Muscle layer of colon (tissue), 2 donors: ENCODE results near the gene RPS15.

Source experiments
- H3K27ac ChIP-seq: one replicate; pipeline ENCODE4 v1.7.0; 2013; ENCODE audit warnings: low read depth, mild to moderate bottlenecking, low read length, moderate library complexity
- H3K27me3 ChIP-seq, 2 donors: one replicate each; pipeline ENCODE4 v1.7.0; 2013; ENCODE audit warnings: low read length in 2 of 2, mild to moderate bottlenecking in 2 of 2; ENCODE audit not compliant: insufficient read depth in 2 of 2, control insufficient read depth in 1 of 2
- H3K36me3 ChIP-seq: one replicate; pipeline ENCODE4 v1.7.0; 2013; ENCODE audit warnings: mild to moderate bottlenecking, low read length; ENCODE audit not compliant: insufficient read depth
- H3K4me1 ChIP-seq: one replicate; pipeline ENCODE4 v1.7.0; 2013; ENCODE audit warnings: mild to moderate bottlenecking, low read length; ENCODE audit not compliant: insufficient read depth
- H3K4me3 ChIP-seq, 2 donors: one replicate each; pipeline ENCODE4 v1.7.0; 2013; ENCODE audit warnings: low read length in 2 of 2, low read depth in 1 of 2, mild to moderate bottlenecking in 1 of 2, moderate library complexity in 1 of 2
- H3K9ac ChIP-seq: one replicate; pipeline ENCODE4 v1.7.0; 2013; ENCODE audit warnings: low read length
- H3K9me3 ChIP-seq: one replicate; pipeline ENCODE4 v1.7.0; 2013; ENCODE audit warnings: mild to moderate bottlenecking, low read length
- donor health status: abdominal sarcoma.
- donor health status: Adenocarcinoma of cecum.

The RPS15 gene

DNA sequence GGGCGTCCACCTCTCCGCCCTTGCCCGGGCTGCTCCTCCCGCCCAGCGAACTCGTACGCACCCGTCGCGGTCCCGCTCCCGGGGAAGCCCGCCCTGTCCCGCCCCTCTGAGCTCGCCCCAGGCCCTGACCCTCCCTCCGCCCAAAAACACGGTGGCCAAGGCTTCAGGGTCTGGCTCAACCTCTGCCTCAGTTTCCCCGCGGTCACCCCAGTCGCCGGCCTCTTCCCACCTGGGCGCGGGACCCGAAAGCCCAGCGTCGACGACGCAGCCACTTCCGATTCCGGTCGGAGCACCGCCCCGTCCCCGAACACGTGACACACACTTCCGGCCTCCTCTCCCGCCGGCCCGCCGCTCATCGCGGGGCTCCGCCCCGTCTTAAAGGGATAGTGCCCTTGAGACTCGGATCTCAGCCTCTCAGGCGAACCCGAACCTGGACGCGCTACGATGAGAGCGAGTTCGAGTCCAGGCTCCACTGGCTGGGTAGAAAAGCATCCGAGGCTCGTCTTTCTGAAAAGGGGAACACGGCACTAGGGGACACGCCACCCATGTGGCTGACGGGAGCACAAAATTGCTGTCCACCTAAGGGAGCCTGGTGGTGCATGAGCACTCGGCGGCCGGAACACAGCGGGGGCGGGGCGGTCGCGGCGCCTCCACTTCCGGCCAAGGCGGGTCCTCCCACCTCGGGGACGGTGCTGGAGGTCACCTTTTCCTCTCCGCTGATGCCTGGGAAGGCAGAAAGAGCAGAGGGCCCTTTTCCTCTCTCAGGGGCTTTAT, 40.9 kb downstream of the RPS15 start, which contains the start of gene C19orf25:
C19orf25 (minus strand) TSS at position 282 of the 774 bp plus-strand sequence. CDS start 312 bp downstream, outside the sequence.
- Histone ChIP-seq H3K4me3 (peak within 1 kb of the TSS; percentile 60 to 66), H3K27ac (peak within 1 kb of the TSS; percentile 73), H3K27me3 (peaks cover 0 to 3% of the 10 kb centered on the region in 2 donors), H3K9ac (peak within 1 kb of the TSS; percentile 21), H3K4me1 (peaks cover 5% of the 10 kb centered on the region), H3K36me3 (peaks cover 5% of the 10 kb centered on the region), H3K9me3 (no peaks in the 10 kb centered on the region)

DNA sequence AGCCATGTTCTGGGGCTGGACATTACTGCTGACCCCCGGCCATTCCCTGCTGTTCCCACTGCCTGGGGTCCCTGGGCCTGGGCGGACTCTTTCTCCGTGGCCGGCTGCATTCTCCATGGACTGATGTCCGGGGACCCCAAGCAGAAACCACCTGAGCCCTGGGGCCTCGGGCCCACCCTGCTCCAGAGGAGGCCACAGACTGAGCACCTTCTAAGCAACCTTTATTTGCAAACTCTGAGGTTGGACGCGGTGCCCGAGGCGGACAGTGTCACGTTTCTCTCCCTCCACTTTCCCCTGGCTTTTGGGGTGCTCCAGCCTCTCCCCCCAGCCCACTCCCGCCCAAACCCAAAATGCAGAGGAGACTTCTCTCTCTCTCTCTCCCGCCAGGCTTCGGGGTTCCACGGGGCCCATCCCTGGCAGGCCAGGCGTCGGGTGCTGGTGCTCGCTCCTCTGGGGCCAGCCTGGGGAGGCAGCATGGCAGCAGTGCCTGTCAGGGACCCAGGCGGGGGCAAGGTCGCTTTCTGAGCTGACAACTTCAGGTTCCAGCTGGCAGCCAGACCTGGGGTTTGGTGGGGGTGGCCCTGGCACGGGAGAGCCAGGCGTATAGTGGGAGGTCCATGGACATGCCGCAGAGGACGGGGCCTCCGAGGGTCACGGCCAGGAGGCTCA, 43.2 kb downstream of the RPS15 start:
- H3K9ac ChIP-seq: no peak overlapping the region
- H3K27ac ChIP-seq: no peak overlapping the region
- H3K27me3 ChIP-seq: no peaks in the 10 kb centered on the region
- peaks cover 5% of the 10 kb centered on the region for H3K4me1 ChIP-seq
- H3K4me3 ChIP-seq: no peak overlapping the region
- no peaks in the 10 kb centered on the region for H3K9me3 ChIP-seq
- no peaks in the 10 kb centered on the region for H3K36me3 ChIP-seq

DNA sequence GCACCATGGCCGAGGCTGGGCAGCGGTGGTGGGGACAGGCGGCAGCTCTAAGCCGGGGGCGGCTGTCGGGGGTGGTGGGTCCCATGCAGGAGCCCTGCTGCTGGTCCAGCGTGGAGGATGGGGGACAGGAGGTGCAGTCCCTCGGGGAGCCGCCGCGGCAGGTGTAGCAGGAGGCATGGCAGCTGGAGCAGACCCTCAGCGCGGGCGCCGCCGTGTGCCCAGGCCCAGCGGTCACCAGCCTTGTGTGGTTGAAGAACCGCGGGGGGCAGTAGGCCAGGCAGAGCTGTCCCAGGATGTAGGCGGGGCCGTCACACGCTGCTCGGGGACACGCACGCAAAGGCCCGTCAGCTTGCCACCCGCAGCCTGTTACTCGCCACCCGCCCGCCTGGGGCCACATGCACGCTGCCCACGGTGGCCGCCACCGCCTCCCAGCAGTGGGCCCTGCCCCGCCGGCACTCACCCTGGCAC, 43.7 kb downstream of the RPS15 start:
- H3K27ac ChIP-seq: no peak overlapping the region
- H3K4me3 ChIP-seq: no peak overlapping the region
- H3K27me3 ChIP-seq: no peaks in the 10 kb centered on the region
- no peaks in the 10 kb centered on the region for H3K36me3 ChIP-seq
- no peaks in the 10 kb centered on the region for H3K9me3 ChIP-seq
- H3K4me1 ChIP-seq: peaks cover 5% of the 10 kb centered on the region
- no peak overlapping the region for H3K9ac ChIP-seq

DNA sequence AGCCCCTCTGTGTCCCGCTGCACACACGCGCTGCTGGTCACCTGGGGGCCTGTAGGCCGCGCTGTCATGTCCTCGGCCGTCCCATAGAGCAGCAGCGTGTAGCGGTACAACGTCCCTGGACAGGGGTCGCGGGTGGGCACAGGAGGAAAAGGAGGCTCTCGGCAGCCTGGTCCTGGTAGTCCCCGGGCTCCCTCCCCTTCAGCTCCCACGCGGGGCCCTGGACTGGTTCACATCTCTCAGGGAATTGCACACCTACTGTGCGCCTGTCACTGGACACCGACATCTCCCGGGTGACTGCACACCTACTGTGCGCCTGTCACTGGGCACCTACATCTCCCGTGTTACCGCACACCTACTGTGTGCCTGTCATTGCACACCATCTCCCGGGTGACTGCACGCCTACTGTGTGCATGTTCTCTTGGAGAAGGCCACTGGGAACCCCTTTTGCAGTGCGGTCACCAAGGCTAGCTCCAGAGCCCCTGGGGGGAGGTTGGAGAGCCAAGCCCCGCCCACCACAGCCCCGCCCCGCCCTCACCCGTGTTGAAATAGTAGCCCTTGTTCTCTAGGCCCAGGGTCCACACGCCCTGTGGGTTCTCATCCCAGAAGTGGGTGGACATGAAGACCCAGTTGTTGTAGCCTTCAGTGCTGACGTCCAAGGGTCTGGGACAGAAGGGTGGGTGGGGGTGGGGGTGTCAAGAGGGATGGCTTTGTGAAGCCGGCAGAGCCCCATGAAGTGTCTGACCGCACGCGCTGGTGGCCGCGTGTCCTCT, 44.4 kb downstream of the RPS15 start:
- Histone ChIP-seq H3K9me3 (no peaks in the 10 kb centered on the region), H3K4me1 (peaks cover 5% of the 10 kb centered on the region), H3K36me3 (no peaks in the 10 kb centered on the region), H3K4me3 (no peak overlapping the region), H3K27ac (no peak overlapping the region), H3K9ac (no peak overlapping the region), H3K27me3 (no peaks in the 10 kb centered on the region)

DNA sequence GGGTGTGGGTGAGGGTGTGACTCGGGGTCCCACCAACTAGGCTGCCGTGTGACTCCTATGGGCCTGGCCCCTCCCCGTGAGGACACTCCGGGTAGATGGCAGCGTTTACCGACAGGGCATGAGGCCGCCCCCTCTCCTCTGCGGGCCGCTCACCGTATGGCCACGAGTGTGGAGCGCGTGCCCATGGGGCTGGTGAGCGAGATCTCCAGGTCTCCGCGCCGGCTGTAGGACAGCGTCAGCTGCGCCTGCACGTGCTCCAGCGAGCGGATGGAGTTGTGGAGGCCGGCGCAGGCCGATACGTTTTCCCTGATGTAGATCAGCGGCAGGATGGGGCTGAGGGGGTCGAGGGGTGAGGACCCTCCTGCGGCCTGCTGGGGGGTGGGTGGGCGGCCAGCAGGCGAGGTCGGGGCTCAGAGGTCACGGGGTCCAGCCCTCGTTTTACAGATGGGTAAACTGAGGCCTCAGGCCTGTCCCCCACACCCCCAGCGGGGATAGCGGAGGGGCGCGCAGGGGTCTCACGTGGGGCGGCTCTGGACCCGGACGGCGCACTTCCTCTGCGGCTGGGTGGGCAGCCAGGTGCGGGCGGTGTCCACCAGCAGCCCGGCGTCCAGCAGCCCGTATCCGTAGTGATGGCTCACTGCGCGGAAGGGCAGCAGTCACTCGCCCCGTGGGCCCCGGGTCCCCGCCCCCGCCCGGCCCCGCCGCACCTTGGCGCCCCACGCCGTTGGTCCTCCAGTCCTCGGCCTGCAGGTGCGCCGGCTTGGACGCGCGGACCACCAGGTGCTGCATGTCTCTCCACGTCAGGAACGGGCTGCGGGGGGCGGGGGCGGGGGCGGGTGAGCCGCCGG, 45.2 kb downstream of the RPS15 start:
- H3K9me3 ChIP-seq: no peaks in the 10 kb centered on the region
- H3K4me1 ChIP-seq: peaks cover 1% of the 10 kb centered on the region
- no peaks in the 10 kb centered on the region for H3K36me3 ChIP-seq
- H3K27me3 ChIP-seq: no peaks in the 10 kb centered on the region
- H3K27ac ChIP-seq: no peak overlapping the region
- no peak overlapping the region for H3K9ac ChIP-seq
- no peak overlapping the region for H3K4me3 ChIP-seq

DNA sequence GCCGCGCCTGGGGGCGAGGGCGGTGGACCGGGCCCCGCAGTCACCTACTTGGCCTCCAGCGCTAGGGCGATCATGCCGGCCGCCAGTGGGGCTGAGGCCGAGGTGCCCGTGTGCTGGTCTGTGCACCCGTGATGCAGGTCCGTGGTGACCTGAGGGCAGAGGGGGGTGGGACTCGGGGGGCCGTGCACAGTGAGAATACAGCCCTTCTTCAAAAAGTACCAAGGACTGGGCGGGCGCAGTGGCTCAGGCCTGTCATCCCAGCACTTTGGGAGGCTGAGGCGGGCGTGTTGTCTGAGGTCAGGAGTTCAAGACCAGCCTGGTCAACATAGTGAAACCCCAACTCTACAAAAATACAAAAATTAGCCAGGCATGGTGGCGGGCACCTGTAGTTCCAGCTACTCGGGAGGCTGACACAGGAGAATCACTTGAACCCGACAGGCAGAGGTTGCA, 45.8 kb downstream of the RPS15 start:
- Histone ChIP-seq H3K27ac (no peak overlapping the region), H3K4me3 (no peak overlapping the region), H3K4me1 (no peaks in the 10 kb centered on the region), H3K36me3 (no peaks in the 10 kb centered on the region), H3K27me3 (no peaks in the 10 kb centered on the region), H3K9ac (no peak overlapping the region), H3K9me3 (no peaks in the 10 kb centered on the region)

DNA sequence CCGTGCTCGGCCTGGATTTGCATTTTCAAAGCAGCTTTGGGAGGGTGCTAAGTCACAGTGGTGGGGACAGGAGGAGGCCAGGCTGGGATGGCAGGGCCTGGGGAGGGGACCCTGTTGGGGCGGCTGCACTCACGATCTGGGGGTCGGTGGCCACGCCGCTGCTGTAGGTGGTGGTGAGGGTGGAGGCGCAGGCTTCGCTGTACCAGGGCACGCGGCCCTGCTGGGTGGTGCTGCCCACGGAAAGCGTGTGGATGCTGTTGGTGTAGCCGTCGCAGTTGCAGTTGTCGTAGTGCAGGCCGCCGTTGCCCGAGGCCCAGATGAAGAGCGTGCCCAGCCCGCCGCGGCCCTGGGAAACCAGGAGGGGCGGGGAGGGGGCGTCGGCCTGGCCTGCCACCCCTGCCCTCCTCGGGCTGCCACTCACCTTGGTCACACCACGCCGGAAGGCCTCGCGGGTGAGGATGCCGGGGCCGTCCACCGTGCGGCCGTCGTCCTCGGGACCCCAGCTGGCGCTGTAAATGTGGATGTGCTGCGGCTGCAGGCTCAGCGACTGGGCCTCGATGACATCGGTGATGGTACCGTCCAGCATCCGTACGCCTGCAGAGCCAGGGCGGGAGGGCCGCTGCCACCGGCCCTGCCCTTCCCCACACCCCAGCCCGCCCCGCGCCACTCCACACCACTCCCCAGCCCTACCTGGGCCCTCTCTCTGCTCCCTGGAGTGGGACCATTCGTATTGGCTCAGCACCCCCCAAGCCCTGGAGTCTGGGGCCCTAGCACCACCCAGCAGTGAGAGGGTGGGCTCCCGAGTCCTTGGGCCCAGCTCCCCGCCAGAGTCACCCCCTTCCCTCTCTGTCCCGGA, 48.8 kb downstream of the RPS15 start:
- H3K4me3 ChIP-seq: no peak overlapping the region
- H3K36me3 ChIP-seq: no peaks in the 10 kb centered on the region
- peaks cover 0 to 7% of the 10 kb centered on the region in 2 donors for H3K27me3 ChIP-seq
- H3K9ac ChIP-seq: no peak overlapping the region
- H3K4me1 ChIP-seq: peaks cover 6% of the 10 kb centered on the region
- H3K27ac ChIP-seq: no peak overlapping the region
- no peaks in the 10 kb centered on the region for H3K9me3 ChIP-seq

DNA sequence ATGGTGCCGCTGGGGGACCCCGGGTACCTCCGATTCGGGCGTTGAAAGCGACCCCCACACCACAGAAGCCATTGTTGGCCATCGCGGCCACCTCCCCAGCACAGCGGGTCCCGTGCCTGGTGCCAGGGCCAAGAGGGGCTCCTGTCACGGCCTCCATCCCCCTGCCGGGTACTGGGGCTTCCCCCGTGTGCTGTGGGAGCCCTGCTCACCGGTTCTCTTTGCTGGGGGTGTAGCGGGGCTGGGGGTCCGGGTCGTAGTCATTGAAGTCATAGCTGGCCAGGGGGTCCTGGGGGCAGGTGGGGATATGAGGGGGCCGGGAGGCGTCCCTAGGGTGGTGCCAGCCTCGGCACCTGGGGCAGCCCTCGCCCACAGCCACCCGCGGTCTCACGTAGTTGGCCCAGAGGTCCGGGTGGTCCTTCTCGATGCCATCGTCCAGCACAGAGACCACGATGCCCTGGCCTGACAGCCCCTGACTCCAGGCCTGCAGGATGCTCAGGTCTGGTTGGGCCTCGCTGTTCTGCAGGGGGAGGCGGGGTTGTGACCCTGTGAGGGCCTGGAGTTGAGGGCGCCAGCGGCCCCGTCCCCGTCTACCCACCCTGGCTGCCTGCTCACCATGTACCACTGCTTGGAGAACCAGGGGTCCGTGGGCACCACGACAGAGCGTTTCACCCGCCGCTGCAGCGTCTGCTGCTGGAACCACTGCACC, 49.5 kb downstream of the RPS15 start:
- Histone ChIP-seq H3K9me3 (no peaks in the 10 kb centered on the region), H3K36me3 (no peaks in the 10 kb centered on the region), H3K27ac (no peak overlapping the region), H3K4me1 (peaks cover 6% of the 10 kb centered on the region), H3K27me3 (peaks cover 2 to 11% of the 10 kb centered on the region in 2 donors), H3K4me3 (no peak overlapping the region), H3K9ac (no peak overlapping the region)

DNA sequence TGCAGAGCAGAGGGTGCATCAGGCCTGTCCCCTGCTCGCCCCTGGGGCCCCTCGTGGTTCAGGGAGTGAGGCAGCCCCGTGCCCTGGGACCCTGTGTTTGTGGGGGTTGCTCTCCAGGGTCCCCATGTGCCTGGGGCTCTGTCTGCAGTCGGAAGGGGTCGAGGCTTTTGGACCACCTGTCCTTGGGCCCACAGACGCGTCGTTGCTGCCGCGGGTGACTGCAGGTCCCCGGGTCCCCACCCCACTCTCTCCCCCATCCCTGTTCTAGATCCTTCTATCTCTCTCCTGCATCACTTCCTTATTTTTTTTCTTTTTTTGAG, 50.0 kb downstream of the RPS15 start:
- no peak overlapping the region for H3K9ac ChIP-seq
- no peak overlapping the region for H3K27ac ChIP-seq
- no peaks in the 10 kb centered on the region for H3K36me3 ChIP-seq
- no peak overlapping the region for H3K4me3 ChIP-seq
- peaks cover 5 to 16% of the 10 kb centered on the region in 2 donors for H3K27me3 ChIP-seq
- peaks cover 6% of the 10 kb centered on the region for H3K4me1 ChIP-seq
- H3K9me3 ChIP-seq: no peaks in the 10 kb centered on the region
